Measurements from ENCODE around the gene CTU1. TPM values are rescaled to one million over a fixed set of nuclear protein-coding genes. Genes with fewer than 3 reads are reported as not detected.

The CTU1 gene
- total RNA-seq, 1 experiment from 2014 or later = 12.7 TPM

- no peaks in the 10 kb centered on the region for H3K4me1 Mint-ChIP-seq (ENCODE audit: insufficient read depth, unreplicated experiment)
- no peak for TF ChIP-seq CTCF (IDR thresholded peaks at IDR 0.05; ENCODE audit: unreplicated experiment)
- intact Hi-C loops (cut with micrococcal nuclease) = no loop called here
- no peak for DNase-seq (ENCODE audit: unreplicated experiment)
- H3K27ac Mint-ChIP-seq (ENCODE audit: low read depth, unreplicated experiment) = no peak overlapping the region
- BruUV-seq (replicated peaks) = no TSS peak
- POLR2A ChIA-PET = no interaction called here
- H3K9me3 Mint-ChIP-seq (ENCODE audit: unreplicated experiment) = peaks cover 21% of the 10 kb centered on the region
- no peaks in the 10 kb centered on the region for H3K36me3 Mint-ChIP-seq (ENCODE audit: insufficient read depth, unreplicated experiment)
- H3K27me3 Mint-ChIP-seq (ENCODE audit: insufficient read depth, unreplicated experiment) = no peaks in the 10 kb centered on the region
- CTCF ChIA-PET = no interaction called here
- no peak overlapping the region for H3K4me3 Mint-ChIP-seq (ENCODE audit: unreplicated experiment)
Measured at GRCh38 chr19:51123802-51124201, 15.6 kb upstream of the CTU1 start.

- BruUV-seq (replicated peaks) = no TSS peak
- H3K9me3 Mint-ChIP-seq (ENCODE audit: unreplicated experiment) = peaks cover 21% of the 10 kb centered on the region
- ChIA-PET POLR2A (no interaction called here), CTCF (no interaction called here)
- H3K27ac Mint-ChIP-seq (ENCODE audit: low read depth, unreplicated experiment) = no peak overlapping the region
- no peak for DNase-seq (ENCODE audit: unreplicated experiment)
- intact Hi-C loops (cut with micrococcal nuclease) = no loop called here
- TF ChIP-seq CTCF (IDR thresholded peaks at IDR 0.05; ENCODE audit: unreplicated experiment) = no peak
- no peaks in the 10 kb centered on the region for H3K36me3 Mint-ChIP-seq (ENCODE audit: insufficient read depth, unreplicated experiment)
- H3K27me3 Mint-ChIP-seq (ENCODE audit: insufficient read depth, unreplicated experiment) = no peaks in the 10 kb centered on the region
- H3K4me1 Mint-ChIP-seq (ENCODE audit: insufficient read depth, unreplicated experiment) = no peaks in the 10 kb centered on the region
- H3K4me3 Mint-ChIP-seq (ENCODE audit: unreplicated experiment) = no peak overlapping the region
Measured at GRCh38 chr19:51123381-51123800, 15.2 kb upstream of the CTU1 start.

GRCh38 chr19:51122112-51122981 is 14.1 kb upstream of the CTU1 start:
- ChIA-PET POLR2A (no interaction called here), CTCF (no interaction called here)
- H3K4me3 Mint-ChIP-seq (ENCODE audit: unreplicated experiment) = no peak overlapping the region
- H3K27ac Mint-ChIP-seq (ENCODE audit: low read depth, unreplicated experiment) = no peak overlapping the region
- H3K4me1 Mint-ChIP-seq (ENCODE audit: insufficient read depth, unreplicated experiment) = no peaks in the 10 kb centered on the region
- no peaks in the 10 kb centered on the region for H3K36me3 Mint-ChIP-seq (ENCODE audit: insufficient read depth, unreplicated experiment)
- peaks cover 21% of the 10 kb centered on the region for H3K9me3 Mint-ChIP-seq (ENCODE audit: unreplicated experiment)
- intact Hi-C loops (cut with micrococcal nuclease) = no loop called here
- no peaks in the 10 kb centered on the region for H3K27me3 Mint-ChIP-seq (ENCODE audit: insufficient read depth, unreplicated experiment)
- no peak for DNase-seq (ENCODE audit: unreplicated experiment)
- no peak for TF ChIP-seq CTCF (IDR thresholded peaks at IDR 0.05; ENCODE audit: unreplicated experiment)
- BruUV-seq (replicated peaks) = no TSS peak

GRCh38 chr19:51121257-51121656 is 13.0 kb upstream of the CTU1 start:
- POLR2A ChIA-PET = no interaction called here
- no peak for TF ChIP-seq CTCF (IDR thresholded peaks at IDR 0.05; ENCODE audit: unreplicated experiment)
- H3K36me3 Mint-ChIP-seq (ENCODE audit: insufficient read depth, unreplicated experiment) = no peaks in the 10 kb centered on the region
- no TSS peak for BruUV-seq (replicated peaks)
- H3K4me1 Mint-ChIP-seq (ENCODE audit: insufficient read depth, unreplicated experiment) = no peaks in the 10 kb centered on the region
- H3K27ac Mint-ChIP-seq (ENCODE audit: low read depth, unreplicated experiment) = no peak overlapping the region
- no peak for DNase-seq (ENCODE audit: unreplicated experiment)
- H3K27me3 Mint-ChIP-seq (ENCODE audit: insufficient read depth, unreplicated experiment) = no peaks in the 10 kb centered on the region
- peaks cover 21% of the 10 kb centered on the region for H3K9me3 Mint-ChIP-seq (ENCODE audit: unreplicated experiment)
- intact Hi-C loops (cut with micrococcal nuclease) = no loop called here
- CTCF ChIA-PET = interaction anchor here (0.6 kb wide), 2 partner anchors 47 to 452 kb away, joined by 3 read pairs; no protein-coding TSS in a partner anchor
- H3K4me3 Mint-ChIP-seq (ENCODE audit: unreplicated experiment) = no peak overlapping the region

All from MCF 10A (cell line).